D721Med (cell line): ENCODE results near the gene TTC34.

Experiments used
- DNase-seq: peaks from one replicate; pipeline ENCODE4 v3.0.0; 2011; ENCODE audit warnings: low spot score; ENCODE audit not compliant: insufficient read length
- FAIRE-seq: peaks from 2 replicates; lab custom pipeline; 2011; peaks lifted over from hg19 to GRCh38; lab: Jason Lieb, UNC
- TF ChIP-seq, protein P1 (sequence below): IDR thresholded peaks from 2 replicates; pipeline ENCODE4 v1.5.1; 2012; ENCODE audit warnings: mild to moderate bottlenecking, control low read depth; ENCODE audit not compliant: insufficient read depth; ENCODE audit errors: missing control alignments

The TTC34 gene

DNA sequence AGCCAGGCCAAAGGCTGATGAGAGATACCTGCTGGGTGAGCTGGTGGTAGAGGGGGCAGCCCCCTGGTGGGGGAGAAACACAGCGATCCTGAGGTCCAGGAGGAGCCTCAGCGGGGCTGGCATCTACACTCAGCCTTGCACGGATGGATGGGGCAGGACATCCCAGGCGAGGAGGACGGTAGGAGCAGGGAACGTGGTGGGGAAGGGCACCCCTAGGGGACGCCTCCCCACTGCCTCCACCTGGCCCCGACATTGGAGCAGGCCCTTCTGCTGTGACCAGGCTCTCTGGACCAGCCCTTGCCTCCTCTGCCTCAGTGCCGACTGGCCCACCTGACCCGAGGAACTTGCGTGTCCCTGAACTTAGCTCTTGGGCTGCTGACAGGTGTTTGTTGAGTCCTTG lies 162.3 kb downstream of the TTC34 start:
- DNase-seq (no peak), FAIRE-seq (no peak)
- TF ChIP-seq, protein P1, sequence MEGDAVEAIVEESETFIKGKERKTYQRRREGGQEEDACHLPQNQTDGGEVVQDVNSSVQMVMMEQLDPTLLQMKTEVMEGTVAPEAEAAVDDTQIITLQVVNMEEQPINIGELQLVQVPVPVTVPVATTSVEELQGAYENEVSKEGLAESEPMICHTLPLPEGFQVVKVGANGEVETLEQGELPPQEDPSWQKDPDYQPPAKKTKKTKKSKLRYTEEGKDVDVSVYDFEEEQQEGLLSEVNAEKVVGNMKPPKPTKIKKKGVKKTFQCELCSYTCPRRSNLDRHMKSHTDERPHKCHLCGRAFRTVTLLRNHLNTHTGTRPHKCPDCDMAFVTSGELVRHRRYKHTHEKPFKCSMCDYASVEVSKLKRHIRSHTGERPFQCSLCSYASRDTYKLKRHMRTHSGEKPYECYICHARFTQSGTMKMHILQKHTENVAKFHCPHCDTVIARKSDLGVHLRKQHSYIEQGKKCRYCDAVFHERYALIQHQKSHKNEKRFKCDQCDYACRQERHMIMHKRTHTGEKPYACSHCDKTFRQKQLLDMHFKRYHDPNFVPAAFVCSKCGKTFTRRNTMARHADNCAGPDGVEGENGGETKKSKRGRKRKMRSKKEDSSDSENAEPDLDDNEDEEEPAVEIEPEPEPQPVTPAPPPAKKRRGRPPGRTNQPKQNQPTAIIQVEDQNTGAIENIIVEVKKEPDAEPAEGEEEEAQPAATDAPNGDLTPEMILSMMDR, result no peak

DNA sequence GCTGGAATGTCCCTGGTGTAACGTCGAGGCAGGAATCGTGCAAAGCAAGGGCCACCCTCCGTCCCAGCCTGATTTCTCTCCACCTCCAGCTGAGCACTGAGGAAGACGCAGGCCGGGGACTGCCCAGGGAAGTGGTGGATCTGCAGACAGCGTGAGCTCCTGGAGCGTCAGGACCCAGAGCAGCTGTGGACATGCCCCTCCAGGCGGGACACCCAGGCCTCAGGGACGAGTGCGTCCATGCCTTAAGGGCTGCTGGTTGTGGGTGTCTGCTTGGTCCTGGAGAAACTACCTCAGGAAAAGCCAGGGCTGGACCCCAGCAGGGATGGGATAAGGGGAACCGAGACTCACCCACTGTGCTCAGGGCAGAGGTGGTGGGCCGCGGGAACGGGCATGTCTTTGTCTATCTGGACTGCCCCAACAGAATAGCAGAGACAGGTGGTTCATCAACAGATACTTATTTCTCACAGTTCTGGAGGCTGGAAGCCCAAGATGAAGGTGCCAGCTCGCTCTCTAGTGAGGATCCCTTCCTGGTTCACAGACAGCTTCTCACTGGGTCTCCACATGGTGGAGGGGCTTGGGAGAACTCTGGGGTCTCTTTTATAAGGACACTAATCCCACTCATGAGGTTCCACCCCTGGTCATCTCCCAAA lies 162.9 kb downstream of the TTC34 start:
- FAIRE-seq (no peak), DNase-seq (no peak)
- TF ChIP-seq, protein P1, result no peak

DNA sequence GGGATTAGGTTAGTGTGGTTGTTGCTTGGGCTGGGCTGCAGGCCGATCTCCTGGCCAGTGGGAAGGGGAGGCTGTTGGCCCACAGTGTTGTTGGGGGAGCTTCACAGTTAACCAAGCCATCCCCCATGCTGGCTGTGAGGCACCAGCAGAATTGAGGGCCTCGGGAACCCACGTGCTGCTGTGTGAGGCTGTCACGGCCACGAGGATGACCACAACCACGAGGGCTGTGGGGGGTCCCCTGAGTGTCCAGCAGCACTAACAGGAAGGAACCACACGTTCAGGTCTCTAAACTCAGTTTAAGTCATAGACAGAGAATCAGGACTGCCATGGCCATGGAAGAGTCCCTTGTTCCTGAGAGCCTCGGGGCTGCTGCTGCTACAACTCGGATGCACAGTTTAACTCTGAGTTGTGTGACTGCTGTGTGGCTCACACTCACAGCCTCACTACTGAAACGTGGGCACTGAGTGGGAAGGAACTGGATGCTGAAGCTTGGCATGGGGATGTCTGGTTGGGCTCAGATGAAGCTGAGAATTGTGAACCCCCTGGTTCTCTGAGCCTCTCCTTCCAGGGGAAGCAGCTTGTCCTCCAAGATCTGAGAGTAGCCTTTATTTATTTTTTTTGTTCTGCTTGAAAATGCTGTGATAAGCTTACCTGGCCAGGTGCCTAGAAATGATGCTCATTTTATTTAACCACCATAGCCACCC lies 163.9 kb downstream of the TTC34 start:
- TF ChIP-seq, protein P1, result no peak
- FAIRE-seq (no peak), DNase-seq (no peak)

DNA sequence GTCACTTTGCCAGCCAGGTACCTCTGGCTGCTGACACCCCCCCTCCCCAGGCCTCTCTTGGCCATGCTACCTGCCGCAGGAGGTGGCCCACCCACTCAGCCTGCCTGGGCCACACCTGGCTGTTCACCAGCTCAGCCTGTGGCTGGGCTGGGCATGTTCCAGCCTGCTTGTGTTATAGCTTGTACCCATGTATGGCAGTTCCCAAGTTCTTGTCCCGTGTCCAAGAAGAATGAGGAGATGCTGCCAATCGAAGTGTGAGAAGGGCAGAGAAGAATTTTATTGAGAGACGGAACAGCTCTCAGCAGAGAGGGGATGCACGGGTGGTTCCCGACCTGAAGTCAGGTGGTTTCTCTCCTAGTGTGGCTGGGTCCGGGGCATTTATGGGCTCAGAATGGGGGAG lies 164.8 kb downstream of the TTC34 start:
- no peak for DNase-seq
- FAIRE-seq, result no peak
- TF ChIP-seq, protein P1, result no peak

DNA sequence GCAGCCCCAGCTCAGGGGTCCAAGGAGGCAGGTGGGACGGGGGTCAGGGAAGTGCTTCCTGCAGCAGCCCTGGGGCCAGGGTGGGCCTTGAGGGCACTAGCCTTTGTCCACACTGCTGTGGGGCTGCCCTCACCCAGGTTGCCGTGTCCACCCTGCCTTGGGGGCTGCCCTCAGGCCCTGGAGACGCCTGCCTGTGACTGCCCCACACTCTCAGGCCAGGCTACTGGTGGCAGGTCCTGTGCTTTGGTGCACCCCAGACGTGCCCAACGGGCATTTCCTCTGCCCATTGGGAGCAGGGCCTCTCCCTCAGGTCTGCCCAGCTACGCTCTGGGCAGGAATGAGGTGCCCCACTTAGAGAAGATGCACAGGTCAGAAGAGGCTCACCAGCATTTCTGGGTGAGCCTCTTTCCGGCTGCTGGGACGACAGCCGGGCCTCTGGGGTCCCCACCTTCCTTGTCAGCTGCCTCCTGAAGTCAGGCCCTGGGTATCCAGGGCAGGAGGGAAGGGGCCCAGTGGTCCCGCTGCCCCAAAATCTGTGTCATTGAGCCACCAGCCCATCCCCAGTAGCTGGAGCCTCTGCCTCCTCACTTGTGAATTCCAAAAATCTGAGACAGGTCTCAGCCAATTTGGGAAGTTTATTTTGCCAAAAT lies 166.0 kb downstream of the TTC34 start:
- DNase-seq (no peak), FAIRE-seq (no peak)

DNA sequence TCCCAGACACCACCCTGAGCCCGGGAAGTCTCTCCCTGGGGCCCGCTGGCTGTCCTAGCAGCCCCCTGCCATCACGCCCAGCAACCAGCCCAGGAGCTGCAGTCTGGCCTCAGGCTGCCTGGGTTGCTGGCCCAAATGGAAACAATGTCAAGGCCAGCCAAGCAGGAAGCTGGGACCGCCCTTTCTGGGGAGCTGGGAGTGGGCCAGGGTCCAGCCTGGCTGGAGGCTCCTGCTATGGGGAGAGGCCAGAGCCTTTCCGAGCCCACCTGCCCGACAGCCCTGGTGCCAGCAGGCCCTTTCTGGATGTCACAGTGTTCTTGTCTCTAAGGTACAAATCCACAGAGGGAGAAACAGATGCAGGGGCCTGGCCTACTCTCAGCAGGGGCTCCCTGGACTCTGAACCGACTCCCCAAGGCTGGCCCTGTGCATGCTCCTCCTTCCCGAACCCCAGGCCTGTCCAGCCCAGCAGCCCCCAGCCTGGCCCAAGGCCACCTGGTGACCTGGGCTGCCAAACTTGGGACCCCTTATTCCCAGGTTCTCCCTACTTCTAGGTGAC lies 167.5 kb downstream of the TTC34 start:
- TF ChIP-seq, protein P1, result no peak
- no peak for DNase-seq
- FAIRE-seq, result no peak

More for the DNA sequence above, 166.0 kb downstream of the TTC34 start:
- TF ChIP-seq, protein P1, result no peak
